HG03097 (cell line): ENCODE measurements around the gene IL1B.

Experiments
- ATAC-seq: cut with Tn5 transposase; IDR thresholded peaks from one replicate; pipeline ENCODE4 v1.9.1; 2021; ENCODE audit not compliant: unreplicated experiment, low FRiP score

The IL1B gene

DNA sequence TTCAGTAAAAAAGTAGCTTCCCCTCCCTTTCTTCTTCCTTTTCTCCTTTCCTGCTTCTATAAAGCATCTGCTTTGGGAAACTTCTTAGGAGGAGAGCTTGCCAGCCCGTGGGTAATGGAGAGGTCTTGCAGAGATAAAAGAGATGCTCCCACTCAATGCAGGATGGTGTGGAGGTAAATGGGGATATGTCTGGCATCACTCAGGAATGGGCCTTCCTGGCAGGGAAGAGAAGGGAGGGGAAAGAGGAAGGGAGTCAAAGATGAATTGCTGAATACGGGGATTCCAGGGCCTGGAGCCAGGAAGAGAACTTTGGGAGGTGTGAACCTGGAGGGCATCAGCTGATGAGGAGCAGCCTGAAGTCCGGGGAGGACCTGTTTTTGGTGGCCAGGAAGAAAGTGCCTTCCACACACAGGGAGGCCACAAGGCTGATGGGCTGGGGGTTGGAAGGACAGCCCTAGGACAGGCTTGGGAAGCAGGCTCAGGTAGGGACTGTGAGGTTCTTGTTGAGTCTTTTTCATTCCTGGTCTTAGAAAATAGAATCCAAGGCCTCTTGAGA, 25.2 kb downstream of the IL1B start:
- no peak for ATAC-seq

DNA sequence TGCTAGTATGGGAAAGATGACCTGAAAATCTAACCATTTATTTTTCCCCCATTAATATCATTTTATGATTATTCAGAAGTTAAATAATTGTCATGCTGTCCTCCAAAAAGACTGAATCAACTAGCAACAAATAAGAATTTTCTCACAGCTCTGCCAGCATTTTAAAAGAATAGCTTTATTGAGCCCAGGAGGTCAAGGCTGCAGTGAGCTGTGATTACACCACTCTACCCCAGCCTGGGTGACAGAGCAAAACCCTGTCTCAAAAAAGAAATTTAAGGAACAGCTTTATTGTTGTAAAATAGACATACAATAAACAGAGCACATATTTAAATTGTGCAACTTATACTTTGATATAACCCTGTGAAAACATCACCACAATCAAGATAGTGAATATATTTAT, 27.5 kb downstream of the IL1B start:
- ATAC-seq: no peak

DNA sequence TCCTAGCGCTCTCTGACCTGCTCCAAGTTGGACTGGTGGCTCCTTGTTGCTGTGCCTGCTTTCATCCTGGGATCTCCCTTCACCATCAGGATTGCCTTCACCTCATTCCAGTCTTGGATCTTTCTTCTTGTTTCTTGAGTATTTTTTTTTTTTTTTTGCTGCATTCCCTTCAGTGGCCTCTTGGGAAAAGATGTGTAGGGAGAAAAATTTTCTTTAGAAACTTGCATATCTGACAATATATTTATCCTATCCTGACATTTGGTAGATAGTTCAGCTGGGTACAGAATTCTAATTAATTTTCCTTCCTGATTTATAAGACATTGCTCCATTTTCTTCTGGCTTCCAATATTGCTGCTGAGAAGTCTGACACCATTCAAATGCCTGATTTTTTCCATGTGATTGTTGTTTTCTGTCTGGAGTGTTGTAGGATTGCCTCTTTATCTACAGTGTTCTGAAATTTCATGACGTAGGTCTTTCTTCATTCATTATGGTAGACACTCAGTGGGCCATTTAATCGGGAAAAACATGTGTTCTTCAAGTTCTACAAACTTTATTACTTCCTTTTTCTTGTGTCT, 29.3 kb downstream of the IL1B start:
- no peak for ATAC-seq

DNA sequence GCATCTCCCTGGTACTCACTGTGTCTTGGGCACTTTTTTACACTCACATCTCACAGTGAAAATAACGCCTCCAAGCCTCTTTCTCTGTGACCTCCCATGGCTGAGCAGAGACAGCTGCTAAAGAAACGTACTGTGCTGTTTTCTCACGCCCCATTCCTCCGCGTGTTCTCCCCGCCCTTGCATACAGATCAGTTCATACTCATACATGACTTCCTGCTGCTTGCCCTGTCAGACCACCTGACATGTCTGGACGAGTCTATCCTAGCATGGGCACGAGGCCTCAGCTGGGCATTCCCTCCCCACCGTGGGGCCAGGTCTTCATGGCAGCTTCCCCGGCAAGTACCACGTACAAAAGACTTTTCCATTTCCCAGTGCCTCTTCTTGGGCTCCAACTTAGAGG, 31.0 kb downstream of the IL1B start:
- no peak for ATAC-seq

DNA sequence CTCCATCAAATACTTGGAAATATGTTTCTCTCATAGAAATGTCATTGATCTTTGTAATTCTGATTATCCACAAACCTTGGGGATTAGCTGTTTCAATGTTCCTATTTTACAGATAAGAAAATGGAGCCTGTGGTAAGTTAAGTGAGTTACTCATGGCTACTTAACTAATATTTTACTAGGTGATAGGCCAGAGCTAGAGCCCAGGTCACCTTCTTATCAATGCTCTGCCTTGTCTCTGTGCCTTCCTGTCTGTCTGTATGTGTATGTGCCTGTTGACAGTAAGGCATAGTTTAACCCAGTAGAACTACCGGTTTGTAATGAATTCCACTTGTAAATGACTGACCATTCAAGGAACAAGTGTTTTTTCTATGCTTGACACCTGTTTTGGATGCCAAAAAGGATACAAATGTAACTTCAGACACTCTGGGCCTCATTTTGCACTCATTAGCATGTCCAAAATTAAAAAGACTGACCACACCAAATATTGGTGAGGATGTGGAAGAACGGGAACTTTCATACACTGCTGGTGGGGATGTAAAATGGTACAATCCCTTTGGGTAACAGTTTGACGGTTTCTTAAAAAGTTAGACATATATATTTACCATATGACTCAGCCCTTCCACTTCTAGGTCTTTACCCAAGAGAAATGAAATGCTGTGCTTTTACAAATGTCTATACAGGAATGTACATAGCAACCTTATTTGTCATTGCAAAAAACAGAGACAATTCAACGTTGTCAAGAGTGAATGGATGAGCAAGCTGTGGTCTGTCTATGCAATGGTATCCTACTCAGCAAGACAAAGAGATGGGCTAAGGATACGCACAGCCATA, 32.7 kb downstream of the IL1B start:
- no peak for ATAC-seq

DNA sequence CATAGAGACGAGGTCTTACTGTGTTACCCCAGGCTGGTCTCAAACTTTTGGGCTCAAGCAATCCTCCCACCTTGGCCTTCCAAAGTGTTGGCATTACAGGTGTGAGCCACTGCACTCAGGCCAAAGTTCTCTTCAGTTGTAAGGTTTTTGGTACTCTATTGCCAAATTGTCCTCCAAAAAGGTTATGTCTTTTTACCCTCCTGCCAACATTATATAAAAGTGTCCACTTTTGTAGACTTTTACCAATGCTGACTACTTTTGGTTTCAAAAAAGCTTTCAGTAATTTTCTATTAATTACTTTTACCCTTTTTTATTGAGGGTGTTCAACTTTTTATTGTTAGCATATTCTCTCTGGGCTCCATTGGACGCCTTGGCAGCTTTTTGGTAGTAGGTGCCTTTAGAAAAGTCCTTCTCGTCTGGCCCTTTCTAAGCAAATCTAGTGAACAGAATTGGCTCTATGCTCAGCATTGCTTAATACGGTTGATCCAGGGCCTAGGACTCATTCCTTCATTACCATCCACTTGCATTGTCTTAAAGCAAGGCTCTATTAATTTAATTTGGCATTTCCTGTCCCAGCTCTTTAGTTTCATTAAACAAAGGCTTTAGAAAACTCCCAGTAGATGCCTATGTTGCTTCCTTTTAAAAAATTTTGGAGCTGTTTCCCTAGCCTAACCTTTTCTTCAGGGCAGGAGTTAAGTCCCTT, 35.5 kb downstream of the IL1B start:
- ATAC-seq: no peak

DNA sequence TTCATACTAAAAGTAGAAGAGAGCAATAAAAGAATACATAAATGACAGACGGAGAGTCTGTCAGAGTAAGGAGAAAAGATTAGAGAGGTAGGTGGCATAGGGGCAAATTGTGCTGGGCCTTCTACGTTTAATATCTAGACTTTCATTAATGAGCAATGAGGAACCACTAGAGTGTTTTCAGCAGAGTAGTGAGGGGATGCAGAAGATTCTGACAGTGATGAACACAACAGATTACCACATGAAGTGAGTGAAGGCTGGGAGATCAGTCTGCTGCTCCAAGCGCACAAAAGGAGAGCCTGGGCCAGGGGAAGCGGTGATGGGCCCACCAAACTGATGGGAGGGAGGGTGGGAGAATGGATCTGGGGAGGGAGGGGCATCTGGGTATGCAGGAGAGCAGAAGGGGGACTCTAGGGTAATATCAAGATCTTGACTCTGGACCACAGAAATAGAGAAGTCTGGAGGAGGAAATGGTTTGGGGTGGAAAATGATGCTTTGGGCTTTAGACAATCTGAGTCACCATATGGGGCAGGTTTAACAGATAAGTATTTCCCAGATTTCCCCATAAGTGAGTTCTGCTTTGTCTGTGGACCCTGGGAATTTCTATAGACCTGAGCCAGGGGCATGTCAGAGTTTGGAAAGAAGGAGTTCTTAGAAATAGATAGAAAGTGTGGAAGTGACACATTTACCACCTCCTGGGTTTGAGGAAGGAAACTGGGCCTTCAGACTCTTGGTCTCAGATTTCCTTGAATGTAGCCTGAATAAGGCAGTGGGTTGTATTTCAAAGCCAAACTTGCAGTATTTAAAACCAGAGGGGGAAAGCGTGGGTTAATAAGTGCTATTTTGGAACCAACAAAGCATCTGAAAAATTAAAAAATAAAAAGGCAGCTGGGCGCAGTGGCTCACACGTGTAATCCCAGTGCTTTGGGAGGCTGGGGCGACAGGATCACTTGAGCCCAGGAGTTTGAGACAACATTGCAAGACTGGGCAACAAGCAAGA, 37.3 kb downstream of the IL1B start:
- ATAC-seq: no peak

DNA sequence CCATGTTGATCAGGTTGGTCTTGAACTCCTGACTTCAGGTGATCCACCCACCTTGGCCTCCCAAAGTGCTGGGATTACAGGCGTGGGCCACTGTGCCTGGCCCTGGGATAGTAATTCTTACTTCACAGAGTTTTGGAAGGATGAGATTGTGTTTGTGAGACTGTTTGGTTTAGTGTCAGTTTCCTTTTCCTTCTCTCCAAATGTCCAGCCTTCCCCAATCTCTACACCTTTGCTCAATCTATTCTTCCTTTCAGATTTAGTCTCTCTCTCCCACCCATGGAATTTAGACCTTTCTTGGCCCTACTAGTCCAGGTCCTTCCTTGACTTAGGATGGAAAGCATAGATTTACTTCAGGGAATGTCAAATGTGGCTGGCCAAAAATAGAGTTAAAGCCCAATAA, 40.1 kb downstream of the IL1B start:
- no peak for ATAC-seq

DNA sequence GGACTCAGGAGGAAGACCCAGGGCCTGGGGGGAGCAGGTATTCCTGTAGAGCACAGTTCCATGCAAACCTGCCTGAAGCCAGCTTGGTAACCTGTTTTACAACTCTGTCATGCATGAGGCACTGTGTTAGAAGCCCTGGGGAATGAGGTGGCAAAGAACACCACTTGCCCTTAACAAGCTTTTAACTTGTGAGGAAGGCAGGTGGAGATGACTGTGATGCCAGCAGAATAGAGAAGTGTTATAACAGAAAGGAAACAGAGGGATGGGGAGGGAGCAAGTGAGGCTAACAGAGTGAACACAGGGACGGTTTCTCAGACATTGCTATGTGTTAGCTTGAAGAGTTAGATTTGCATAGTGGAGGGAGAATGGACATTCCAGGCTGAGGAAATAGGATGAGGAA, 40.8 kb downstream of the IL1B start:
- ATAC-seq: no peak

DNA sequence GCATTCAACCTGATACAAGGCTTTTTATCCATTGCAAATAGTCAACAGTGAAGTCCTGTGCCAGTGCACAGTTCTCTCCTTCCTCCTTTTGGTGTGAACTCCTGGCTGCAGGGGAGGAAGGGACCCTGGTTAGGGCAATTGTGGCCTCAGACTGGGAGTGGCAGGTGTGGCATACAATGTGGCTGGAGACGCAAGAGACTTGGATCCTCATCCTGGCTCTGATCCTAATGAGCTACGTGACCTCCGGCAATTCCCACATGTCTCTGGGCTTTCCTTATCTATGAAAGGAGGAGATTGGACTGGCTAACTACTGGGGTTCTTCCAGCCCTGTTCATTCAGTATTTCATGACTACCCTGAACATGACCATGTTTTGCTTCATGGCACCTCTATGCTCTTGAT, 41.7 kb downstream of the IL1B start:
- no peak for ATAC-seq

DNA sequence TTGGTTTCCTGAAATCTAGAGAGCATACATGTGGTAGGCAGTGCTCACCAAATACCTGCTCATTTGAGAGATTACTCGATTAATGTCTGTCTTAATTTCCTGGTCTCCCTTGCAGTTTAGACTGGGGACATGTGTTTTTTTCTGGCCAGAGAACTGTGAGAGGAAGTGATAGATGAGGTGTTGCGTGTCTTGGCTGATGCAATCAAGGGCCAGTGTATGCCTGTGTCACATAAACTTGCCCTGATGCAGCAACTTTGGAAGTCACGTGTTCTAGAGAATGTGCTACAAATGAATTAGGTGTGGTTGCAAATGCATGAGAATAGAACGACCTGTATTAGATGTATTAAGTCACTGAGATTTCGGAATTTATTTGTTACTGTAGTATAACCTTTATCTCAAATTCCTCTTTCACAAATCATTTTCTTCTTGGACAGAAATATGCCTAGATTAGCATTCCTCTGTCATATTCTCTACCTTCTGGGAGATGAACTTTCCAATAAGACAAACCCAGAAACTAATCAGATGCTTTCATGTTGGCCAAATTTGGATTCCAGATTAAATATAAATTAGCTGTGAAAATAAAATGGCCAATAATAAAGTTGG, 42.3 kb downstream of the IL1B start:
- ATAC-seq: no peak

DNA sequence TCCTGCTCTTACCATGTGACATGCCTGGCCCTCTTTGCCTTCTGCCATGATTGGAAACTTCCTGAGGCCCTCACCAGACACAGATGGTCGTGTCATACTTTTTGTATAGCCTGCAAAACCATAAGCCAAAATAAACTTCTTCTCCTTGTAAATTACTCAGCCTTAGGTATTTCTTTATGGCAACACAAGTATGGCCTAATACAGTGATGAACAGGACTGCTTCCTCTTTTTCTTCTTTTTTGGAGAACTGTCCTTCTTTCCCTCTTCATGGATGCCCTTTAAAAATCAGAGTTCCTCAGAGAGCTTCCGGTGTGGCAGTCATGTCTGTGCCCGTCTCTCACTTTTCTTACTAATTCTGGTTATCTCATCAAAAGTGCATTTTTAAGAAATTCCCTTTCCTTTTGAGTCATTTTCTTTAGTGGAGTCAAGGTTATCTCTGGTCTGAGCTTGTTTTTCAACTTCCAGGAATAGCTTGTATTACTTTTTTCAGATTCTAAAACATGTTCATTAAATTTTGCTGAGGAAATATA, 43.1 kb downstream of the IL1B start:
- ATAC-seq: no peak

DNA sequence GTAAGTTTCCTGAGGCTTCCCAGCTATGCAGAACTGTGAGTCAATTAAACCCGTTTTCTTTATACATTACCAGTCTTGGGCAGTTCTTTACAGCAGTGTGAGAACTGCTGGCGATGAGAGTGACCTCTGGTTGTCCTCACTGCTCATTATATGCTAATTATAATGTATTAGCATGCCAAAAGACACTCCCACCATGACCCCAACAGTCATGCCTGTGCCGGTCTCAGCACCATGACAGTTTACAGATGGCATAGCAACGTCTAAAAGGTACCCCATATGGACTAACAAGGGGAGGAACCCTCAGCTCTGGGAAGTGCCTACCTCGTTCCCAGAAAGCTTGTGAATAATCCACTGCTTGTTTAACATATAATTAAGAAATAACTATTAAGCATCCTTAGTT, 44.2 kb downstream of the IL1B start:
- ATAC-seq: no peak

DNA sequence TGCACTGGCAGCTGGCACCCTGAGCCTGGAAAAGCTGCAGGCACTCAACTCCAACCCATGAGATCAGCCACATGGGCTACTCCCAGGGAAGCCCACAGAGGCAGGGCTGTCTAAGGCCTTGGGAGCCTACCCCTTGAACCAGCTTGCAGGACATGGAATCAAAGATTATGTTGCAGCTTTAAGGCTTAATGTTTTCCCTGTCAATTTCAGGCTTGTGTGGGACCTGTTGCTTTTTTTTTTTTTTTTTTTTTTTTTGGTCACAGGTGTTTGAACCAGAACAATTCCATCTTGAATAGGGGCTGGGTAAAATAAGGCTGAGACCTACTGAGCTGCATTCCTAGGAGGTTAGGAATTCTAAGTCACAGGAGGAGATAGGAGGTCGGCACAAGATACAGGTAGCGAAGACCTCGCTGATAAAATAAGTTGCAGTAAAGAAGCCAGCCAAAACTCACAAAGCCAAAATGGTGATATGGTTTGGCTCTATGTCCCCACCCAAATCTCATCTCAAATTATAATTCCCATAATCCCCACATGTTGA, 44.8 kb downstream of the IL1B start:
- ATAC-seq: no peak

DNA sequence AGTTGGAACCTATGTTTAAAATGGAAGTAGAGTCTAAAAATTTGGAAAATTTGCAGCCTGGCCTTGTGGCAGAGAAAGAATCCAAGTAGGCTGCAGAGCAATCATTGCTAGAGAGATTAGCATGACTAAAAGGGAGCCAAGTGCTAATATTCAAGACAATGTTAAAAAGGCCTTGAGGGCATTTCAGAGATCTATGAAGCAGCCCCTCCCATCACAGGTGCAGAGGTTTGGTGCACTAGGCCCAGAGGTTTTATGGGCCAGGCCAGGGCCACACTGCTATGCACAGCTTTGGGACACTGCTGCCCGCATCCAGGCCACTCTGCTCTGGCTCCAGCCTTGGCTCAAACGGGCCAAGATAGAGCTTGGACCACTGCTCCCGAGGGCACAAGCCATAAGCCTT, 45.6 kb downstream of the IL1B start:
- no peak for ATAC-seq

DNA sequence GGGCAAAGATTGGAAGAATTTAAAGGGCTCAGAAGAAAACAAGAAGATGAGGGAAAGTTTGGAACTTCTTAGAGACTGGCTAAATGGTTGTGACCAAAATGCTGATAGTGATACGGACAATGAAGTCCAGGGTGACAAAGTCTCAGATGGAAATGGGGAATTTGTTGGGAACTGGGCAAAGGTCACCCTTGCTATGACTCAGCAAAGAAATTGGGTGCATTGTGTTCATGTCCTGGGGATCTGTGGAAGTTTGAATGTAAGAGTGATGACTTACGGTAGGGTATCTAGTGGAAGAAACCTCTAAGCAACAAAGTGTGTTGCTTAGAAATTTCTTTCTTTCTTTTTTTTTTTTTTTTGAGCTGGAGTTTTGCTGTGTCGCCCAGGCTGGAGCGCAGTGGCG, 46.3 kb downstream of the IL1B start:
- no peak for ATAC-seq

DNA sequence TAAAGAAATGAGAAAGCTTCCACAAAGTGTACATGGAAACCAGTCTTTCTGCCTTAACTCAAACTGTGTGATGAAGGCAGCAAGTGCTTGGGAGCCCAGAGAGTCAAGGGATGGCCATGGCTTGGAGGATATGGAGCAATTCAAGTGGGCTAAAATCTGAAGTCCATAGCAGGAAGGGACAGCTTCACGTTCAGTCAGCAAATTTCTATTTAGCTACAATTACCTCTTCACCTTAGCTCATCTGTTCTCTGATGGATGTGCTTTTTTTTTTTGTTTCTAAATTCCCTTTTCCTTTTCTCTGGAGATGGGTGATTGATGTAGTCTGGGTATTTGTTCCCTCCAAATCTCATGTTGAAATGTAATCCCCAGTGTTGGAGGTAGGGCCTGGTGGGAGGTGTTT, 47.4 kb downstream of the IL1B start:
- ATAC-seq: no peak

DNA sequence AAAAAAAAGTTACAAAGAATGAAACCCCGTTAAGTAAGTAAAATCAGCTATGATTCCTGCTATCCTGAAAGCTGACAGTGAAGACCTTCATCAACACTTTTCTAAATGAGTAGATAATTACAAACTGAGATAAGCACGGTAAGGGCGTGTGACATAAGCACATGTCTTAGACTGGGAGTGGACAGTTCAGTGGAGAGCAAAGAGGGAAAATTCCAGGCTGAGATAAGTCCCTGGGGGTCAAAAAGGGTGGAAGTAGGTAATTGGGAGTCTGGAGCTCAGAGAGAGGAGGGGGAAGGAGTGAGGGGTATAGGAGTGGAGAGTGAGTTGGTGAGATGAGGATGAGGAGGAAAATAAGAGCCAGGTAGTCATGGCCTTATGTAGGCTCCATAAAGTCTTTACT, 47.9 kb downstream of the IL1B start:
- ATAC-seq: no peak

DNA sequence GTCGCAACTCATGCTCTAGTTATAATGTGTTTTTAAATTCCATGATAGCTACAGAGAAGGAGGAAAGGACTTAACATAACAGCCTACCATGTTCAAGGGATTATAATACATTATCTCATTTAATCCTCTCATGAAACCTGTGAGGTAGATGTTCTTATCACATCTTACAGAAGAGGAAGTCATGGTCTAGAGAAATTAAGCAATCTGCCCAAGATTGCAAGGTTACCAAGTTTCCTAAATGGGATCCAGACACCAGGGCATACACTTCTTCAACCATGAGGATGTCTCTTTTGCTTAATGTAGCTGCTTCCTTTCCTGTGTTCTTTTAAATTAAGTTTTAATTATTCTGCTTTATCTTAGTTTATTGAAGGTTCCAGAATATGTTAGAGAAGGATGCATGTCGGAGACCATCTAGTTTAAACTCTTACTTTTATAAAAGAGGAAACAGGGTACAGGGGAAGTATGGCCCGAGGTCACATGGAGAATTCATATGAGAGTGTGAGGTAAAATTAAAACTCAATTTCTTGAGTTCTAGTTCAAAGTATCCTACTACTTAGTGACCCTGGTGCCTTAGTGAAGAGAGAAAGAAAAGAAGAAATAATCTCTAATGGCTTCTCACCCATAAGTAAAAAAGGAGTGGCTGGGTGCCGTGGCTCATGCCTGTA, 48.7 kb downstream of the IL1B start:
- no peak for ATAC-seq
